ENCODE results near the gene CERT1.

Gene CERT1

DNA sequence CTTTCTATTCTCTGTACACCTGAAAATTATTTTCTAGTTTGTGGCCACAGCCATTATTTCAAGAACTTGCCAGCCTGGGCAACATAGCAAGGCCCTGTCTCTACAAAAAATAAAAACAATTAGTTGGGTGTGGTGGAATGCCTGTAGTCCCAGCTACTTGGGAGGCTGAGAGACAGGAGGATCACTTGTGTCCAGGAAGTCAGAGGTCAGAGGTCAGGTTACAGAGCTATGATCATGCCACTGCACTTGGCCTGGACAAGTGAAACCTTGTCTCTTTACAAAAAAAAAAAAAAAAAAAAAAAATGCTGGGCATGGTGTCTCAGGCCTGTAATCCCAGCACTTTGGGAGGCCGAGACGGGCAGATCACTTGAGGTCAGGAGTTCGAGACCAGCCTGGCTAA lies 116.2 kb downstream of the CERT1 start:
- no peak for DNase-seq (ENCODE audit: insufficient read length, low spot score)
- TF ChIP-seq PAX5 (IDR thresholded peaks at IDR 0.05; ENCODE audit: insufficient read depth, low read length, severe bottlenecking) (no peak), POLR2A (IDR thresholded peaks at IDR 0.05; ENCODE audit: low read depth, low read length) (no peak), POLR2AphosphoS5 (IDR thresholded peaks at IDR 0.05; ENCODE audit: low read depth, low read length) (no peak), SPI1 (IDR thresholded peaks at IDR 0.05; ENCODE audit: low read depth, low read length) (no peak), TAF1 (IDR thresholded peaks at IDR 0.05; ENCODE audit: low read depth, low read length) (no peak), POU2F2 (IDR thresholded peaks at IDR 0.05; ENCODE audit: low read depth, low read length) (no peak)

DNA sequence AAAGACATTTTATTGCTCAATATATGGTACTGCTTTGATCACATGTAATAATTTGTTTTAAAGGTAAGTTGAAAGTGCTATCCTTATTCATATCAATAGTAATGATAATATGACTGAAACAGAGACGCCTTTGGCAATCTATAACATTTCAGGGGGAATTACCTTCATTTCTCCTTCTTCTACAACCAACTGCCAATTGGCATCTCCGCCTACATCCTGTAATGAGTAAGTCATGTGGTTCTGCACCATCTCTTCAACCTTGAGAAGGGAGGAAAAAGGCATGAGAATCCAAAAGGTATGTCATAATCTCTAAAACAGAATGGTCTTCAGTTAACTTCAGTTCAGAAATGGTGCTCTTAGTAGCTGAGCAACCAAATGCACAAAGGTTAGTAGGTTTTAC lies 122.0 kb downstream of the CERT1 start:
- no peak for DNase-seq (ENCODE audit: insufficient read length, low spot score)
- TF ChIP-seq POLR2A (IDR thresholded peaks at IDR 0.05; ENCODE audit: low read depth, low read length): no peak
- no peak for TF ChIP-seq POU2F2 (IDR thresholded peaks at IDR 0.05; ENCODE audit: low read depth, low read length)
- no peak for TF ChIP-seq TAF1 (IDR thresholded peaks at IDR 0.05; ENCODE audit: low read depth, low read length)
- no peak for TF ChIP-seq PAX5 (IDR thresholded peaks at IDR 0.05; ENCODE audit: insufficient read depth, low read length, severe bottlenecking)
- TF ChIP-seq POLR2AphosphoS5 (IDR thresholded peaks at IDR 0.05; ENCODE audit: low read depth, low read length): no peak
- FAIRE-seq: no peak

More for the DNA sequence above, 116.2 kb downstream of the CERT1 start:
- no peak for FAIRE-seq

DNA sequence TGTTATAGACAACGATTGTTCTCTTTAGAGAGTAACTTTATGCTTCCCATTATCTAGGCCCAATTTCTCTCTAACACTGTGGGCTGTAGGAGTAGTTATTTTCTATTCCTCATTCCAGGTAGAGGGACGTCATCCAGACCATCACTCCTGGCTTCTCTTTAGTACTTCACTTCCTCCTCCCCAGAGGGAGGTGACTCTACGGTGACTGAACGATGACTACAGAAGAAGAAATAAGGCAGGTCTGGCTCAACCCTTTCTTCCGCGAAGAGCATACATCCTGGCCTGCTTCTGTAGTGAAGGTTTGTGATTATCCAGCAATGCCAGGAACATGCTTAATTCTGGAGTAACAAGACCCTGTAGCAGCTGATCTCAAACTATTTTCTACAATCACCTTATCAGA lies 123.6 kb downstream of the CERT1 start:
- DNase-seq (ENCODE audit: insufficient read length, low spot score): no peak
- no peak for FAIRE-seq
- TF ChIP-seq POU2F2 (IDR thresholded peaks at IDR 0.05; ENCODE audit: low read depth, low read length) (no peak), PAX5 (IDR thresholded peaks at IDR 0.05; ENCODE audit: insufficient read depth, low read length, severe bottlenecking) (no peak), POLR2AphosphoS5 (IDR thresholded peaks at IDR 0.05; ENCODE audit: low read depth, low read length) (no peak), POLR2A (IDR thresholded peaks at IDR 0.05; ENCODE audit: low read depth, low read length) (no peak), SPI1 (IDR thresholded peaks at IDR 0.05; ENCODE audit: low read depth, low read length) (no peak), TAF1 (IDR thresholded peaks at IDR 0.05; ENCODE audit: low read depth, low read length) (no peak)

DNA sequence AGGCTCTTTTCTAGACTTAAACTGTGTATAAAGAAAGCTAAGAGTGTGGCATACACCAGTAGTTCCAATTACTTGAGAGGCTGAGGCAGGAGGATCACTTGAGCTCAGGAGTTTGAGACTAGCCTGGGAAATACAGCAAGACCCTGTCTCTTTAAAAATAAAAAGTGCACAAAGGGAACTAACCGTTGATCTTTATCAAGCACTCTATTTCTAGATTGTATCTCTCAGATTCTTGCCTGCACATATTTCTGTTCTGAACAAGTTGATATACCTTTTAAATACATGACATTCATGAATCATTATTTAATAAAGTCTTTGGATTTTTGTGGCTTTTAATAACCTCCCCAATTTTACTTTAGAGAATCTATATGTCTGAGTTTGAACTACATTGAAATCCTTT lies 127.2 kb downstream of the CERT1 start:
- DNase-seq (ENCODE audit: insufficient read length, low spot score): no peak
- FAIRE-seq: no peak
- no peak for TF ChIP-seq PAX5 (IDR thresholded peaks at IDR 0.05; ENCODE audit: insufficient read depth, low read length, severe bottlenecking)

DNA sequence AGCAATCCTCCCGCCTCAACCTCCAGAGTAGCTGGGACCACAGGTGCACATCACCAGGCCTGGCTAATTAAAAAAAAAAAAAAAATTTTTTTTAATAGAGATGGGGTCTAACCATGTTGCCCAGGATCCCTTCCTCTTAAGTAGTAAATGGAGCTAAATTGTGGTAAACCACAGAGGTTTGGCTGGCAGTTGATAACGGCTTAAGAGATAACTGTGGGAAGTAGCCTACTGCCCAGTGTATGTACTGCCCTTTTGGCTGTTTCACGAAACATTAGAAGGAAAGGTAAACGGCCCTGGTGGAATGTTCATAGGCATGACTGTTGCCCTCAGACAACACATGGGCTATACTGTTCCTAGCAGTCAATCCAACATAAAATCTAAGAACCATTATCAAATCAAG lies 130.0 kb downstream of the CERT1 start:
- no peak for DNase-seq (ENCODE audit: insufficient read length, low spot score)
- TF ChIP-seq TAF1 (IDR thresholded peaks at IDR 0.05; ENCODE audit: low read depth, low read length) (no peak), POU2F2 (IDR thresholded peaks at IDR 0.05; ENCODE audit: low read depth, low read length) (no peak), POLR2AphosphoS5 (IDR thresholded peaks at IDR 0.05; ENCODE audit: low read depth, low read length) (no peak), PAX5 (IDR thresholded peaks at IDR 0.05; ENCODE audit: insufficient read depth, low read length, severe bottlenecking) (no peak), SPI1 (IDR thresholded peaks at IDR 0.05; ENCODE audit: low read depth, low read length) (no peak), POLR2A (IDR thresholded peaks at IDR 0.05; ENCODE audit: low read depth, low read length) (no peak)
- no peak for FAIRE-seq

DNA sequence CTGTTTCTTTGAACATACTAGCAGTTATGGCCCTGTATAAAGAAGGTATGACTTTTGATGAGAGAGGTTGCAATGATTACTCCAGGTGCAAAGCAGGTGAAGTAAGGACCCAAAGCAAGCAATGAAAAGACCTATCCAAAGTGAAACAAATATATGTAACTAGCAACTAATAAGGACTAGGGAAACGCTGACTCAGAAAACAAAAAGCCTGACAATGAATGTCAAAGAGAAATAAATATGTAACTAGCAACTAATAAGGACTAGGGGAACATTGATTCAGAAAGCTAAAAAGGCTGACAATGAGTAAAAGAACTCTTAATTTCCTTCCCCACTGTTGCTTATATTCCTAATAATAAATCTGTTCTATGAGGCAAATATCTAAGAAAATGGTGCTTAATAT lies 131.3 kb downstream of the CERT1 start:
- DNase-seq (ENCODE audit: insufficient read length, low spot score): no peak
- no peak for TF ChIP-seq POLR2AphosphoS5 (IDR thresholded peaks at IDR 0.05; ENCODE audit: low read depth, low read length)
- no peak for TF ChIP-seq SPI1 (IDR thresholded peaks at IDR 0.05; ENCODE audit: low read depth, low read length)
- FAIRE-seq: no peak

DNA sequence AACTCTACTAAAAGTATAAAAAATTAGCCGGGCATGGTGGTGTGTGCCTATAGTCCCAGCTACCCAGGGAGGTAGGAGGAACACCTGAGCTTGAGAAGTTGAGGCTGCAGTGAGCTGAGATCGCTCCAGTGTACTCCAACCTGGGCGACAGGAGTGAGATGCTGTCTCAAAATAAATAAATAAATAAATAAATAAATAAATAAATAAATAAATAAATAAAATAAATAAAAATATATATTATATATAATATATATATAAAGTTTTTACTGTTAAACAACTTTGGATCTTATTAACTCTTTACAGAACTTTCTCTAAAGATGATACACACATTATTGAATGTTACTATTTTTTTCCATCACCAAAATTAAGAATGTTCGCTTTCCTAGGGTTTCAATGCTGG lies 136.0 kb downstream of the CERT1 start:
- no peak for FAIRE-seq
- DNase-seq (ENCODE audit: insufficient read length, low spot score): no peak
- TF ChIP-seq POU2F2 (IDR thresholded peaks at IDR 0.05; ENCODE audit: low read depth, low read length) (no peak), PAX5 (IDR thresholded peaks at IDR 0.05; ENCODE audit: insufficient read depth, low read length, severe bottlenecking) (no peak), SPI1 (IDR thresholded peaks at IDR 0.05; ENCODE audit: low read depth, low read length) (no peak), POLR2A (IDR thresholded peaks at IDR 0.05; ENCODE audit: low read depth, low read length) (no peak), POLR2AphosphoS5 (IDR thresholded peaks at IDR 0.05; ENCODE audit: low read depth, low read length) (no peak), TAF1 (IDR thresholded peaks at IDR 0.05; ENCODE audit: low read depth, low read length) (no peak)

DNA sequence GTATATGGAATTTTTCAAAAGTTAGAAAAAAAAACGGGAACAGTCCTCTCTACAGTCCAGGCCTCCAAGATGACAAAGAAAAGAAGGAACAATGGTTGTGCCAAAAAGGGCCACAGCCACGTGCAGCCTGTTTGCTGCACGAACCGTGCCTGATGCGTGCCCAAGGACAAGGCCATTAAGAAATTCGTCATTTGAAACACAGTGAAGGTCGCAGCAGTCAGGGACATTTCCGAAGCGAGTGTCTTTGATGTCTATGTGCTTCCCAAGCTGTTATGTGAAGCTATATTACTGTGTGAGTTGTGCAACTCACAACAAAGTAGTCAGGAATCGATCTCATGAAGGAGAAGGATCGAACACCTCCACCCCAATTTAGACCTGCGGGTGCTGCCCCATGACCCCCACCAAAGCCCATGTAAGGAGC lies 137.0 kb downstream of the CERT1 start:
- DNase-seq (ENCODE audit: insufficient read length, low spot score): no peak
- no peak for FAIRE-seq
- TF ChIP-seq TAF1 (IDR thresholded peaks at IDR 0.05; ENCODE audit: low read depth, low read length) (no peak), POLR2A (IDR thresholded peaks at IDR 0.05; ENCODE audit: low read depth, low read length) (no peak), POLR2AphosphoS5 (IDR thresholded peaks at IDR 0.05; ENCODE audit: low read depth, low read length) (no peak), PAX5 (IDR thresholded peaks at IDR 0.05; ENCODE audit: insufficient read depth, low read length, severe bottlenecking) (no peak), SPI1 (IDR thresholded peaks at IDR 0.05; ENCODE audit: low read depth, low read length) (no peak), POU2F2 (IDR thresholded peaks at IDR 0.05; ENCODE audit: low read depth, low read length) (no peak)

DNA sequence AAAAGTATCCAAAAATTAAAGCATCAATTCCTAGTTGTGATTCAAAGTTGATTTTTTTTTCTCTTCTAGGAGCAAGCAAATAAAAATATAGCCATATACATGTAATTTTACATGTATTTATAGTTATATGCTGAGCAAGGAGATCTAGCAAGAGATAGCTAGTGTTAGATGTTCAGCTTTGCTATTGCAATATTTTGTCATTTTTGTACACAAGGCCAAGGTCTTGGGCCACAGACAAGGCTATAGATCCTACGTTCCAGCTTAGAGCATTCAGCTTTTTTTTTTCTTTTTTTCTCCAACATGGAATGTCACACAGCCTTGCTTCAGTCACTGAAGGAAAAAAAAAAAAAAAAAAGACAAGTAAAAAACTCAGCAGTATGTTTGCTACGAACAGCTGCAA lies 137.6 kb downstream of the CERT1 start:
- DNase-seq (ENCODE audit: insufficient read length, low spot score) (no peak), FAIRE-seq (no peak)
- no peak for TF ChIP-seq POLR2A (IDR thresholded peaks at IDR 0.05; ENCODE audit: low read depth, low read length)
- no peak for TF ChIP-seq POLR2AphosphoS5 (IDR thresholded peaks at IDR 0.05; ENCODE audit: low read depth, low read length)
- no peak for TF ChIP-seq PAX5 (IDR thresholded peaks at IDR 0.05; ENCODE audit: insufficient read depth, low read length, severe bottlenecking)
- TF ChIP-seq TAF1 (IDR thresholded peaks at IDR 0.05; ENCODE audit: low read depth, low read length): no peak
- TF ChIP-seq SPI1 (IDR thresholded peaks at IDR 0.05; ENCODE audit: low read depth, low read length): no peak
- TF ChIP-seq POU2F2 (IDR thresholded peaks at IDR 0.05; ENCODE audit: low read depth, low read length): no peak

DNA sequence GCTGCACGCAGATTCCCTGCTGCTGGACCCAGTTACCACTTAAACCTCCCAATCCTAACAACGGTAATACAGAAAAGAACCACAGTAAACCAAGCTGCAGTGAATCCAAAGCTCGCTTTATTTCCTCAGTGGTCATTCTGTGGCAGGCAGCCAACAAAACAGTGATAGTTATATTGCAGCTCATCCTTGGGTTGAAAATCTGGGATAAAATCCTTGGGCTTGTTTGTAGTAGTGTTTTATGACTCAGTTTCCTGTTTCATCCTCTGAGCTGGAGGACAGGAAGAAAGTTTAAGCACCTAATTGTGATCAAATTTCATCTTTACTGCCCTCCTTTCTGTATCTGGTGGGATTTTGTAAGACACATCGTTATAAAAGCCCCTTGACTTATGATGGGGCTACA lies 143.0 kb downstream of the CERT1 start:
- FAIRE-seq: no peak
- TF ChIP-seq SPI1 (IDR thresholded peaks at IDR 0.05; ENCODE audit: low read depth, low read length) (no peak), PAX5 (IDR thresholded peaks at IDR 0.05; ENCODE audit: insufficient read depth, low read length, severe bottlenecking) (no peak), POLR2AphosphoS5 (IDR thresholded peaks at IDR 0.05; ENCODE audit: low read depth, low read length) (no peak), POLR2A (IDR thresholded peaks at IDR 0.05; ENCODE audit: low read depth, low read length) (no peak), TAF1 (IDR thresholded peaks at IDR 0.05; ENCODE audit: low read depth, low read length) (no peak), POU2F2 (IDR thresholded peaks at IDR 0.05; ENCODE audit: low read depth, low read length) (no peak)
- no peak for DNase-seq (ENCODE audit: insufficient read length, low spot score)

Measured in GM12891 (cell line).